GM12874 (cell line): ENCODE results near the gene KCNMB3.

Experiments
- CTCF ChIP-seq: IDR thresholded peaks from 2 replicates; pipeline ENCODE4 v1.5.1; 2011; ENCODE audit warnings: low read depth, mild to moderate bottlenecking, control low read depth, low read length, moderate library complexity; ENCODE audit not compliant: insufficient read depth

The KCNMB3 gene

GRCh38 chr3:179286331-179286730 lies 35.4 kb upstream of the KCNMB3 start:
- TF ChIP-seq CTCF = no peak

- no peak for TF ChIP-seq CTCF
Measured at GRCh38 chr3:179281825-179282224, 30.9 kb upstream of the KCNMB3 start.

GRCh38 chr3:179279837-179280236 lies 28.9 kb upstream of the KCNMB3 start:
- TF ChIP-seq CTCF = no peak

GRCh38 chr3:179278932-179279693 lies 28.2 kb upstream of the KCNMB3 start:
- no peak for TF ChIP-seq CTCF

- no peak for TF ChIP-seq CTCF
Measured at GRCh38 chr3:179278151-179278550, 27.2 kb upstream of the KCNMB3 start.

GRCh38 chr3:179276743-179277142 lies 25.8 kb upstream of the KCNMB3 start:
- TF ChIP-seq CTCF = no peak

- TF ChIP-seq CTCF = no peak
Measured at GRCh38 chr3:179276001-179276400, 25.1 kb upstream of the KCNMB3 start.

- no peak for TF ChIP-seq CTCF
Measured at GRCh38 chr3:179272385-179272784, 21.5 kb upstream of the KCNMB3 start.
